ENCODE measurements around the gene OLFML3.

Gene OLFML3

DNA sequence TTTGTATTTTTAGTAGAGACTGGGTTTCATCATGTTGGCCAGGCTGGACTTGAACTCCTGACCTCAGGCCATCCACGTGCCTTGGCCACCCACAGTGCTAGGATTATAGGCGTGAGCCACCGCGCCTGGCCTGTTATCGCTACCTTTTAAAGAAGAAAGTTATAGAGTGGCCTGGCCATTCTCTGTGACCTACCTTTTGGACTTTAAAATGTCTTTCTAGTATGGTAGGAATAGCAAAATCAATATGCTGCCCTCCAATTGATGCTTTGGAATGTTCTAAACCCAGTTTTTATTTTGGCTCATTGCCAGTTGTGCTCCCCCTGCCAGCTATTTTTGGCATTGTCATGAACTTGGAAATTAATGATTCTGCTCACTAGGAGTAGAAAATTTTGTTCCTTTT lies 30.3 kb upstream of the OLFML3 start:
- no peak for DNase-seq (ENCODE audit: low read depth, low spot score)

DNA sequence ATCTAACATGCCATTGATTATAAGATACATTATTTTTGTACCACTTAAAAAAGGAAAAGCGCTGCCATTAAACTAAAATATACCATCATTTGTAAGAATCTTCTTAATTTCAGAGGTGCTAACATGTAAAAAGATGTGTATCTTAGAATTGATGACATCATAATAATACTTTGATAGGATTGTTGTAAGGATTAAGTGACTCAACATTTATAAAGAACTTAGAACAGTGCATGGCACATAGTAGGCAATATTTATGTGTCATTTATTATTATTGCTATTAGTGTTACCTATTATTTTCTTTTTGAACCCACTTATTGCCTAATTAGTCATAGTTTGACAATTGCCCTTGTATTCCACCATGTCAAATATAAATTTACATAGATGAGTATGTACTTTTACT lies 28.4 kb upstream of the OLFML3 start:
- DNase-seq (ENCODE audit: low read depth, low spot score), result no peak

DNA sequence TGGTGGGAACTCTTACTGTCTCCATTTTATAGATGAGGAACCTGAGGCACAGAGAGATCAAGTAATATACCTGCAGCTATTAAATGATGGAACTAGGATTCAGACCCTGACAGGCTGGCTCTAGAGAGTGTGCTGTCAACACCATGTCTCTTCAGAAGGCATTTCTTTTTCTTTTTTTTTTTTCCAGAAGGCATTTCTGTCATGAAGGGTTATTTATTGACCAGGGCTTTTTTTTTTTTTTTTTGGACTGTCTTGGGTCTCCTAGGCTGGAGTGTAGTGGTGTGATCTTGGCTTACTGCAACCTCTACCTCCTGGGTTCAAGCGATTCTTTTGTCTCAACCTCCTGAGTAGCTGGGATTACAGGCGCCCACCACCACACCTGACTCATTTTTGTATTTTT lies 27.6 kb upstream of the OLFML3 start:
- DNase-seq (ENCODE audit: low read depth, low spot score), result no peak

DNA sequence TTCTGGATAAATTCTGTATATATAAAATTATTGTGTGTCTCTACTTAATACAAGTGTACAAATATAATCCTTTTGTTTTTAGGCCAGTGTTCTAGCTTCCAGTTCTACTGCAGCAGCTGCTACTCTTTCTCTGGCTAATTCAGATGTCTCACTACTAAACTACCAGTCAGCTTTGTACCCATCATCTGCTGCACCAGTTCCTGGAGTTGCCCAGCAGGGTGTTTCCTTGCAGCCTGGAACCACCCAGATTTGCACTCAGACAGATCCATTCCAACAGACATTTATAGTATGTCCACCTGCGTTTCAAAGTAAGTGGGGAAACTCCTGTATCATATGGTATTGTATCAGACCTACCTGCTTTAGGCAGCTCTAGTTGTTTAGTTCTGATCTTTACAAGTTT lies 21.3 kb upstream of the OLFML3 start:
- DNase-seq (ENCODE audit: low read depth, low spot score), result no peak

DNA sequence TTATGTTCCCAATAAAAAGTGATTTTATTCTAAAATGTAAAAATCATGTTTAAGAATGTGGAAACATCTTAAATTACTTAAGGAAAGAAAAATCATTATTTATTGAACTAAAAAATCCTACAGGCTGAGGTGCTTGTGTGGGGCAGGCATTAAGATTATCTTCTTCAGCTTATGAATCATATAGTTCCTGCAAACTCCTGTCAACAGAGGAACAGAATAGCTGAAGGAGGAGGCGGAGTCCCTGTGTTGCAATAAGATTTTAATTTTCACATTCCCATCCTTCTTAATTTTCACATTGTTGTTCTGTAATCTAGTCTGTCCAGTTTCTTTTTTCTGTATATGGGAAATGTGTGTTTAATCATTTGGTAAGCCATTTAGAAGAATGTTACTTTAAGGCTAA lies 20.6 kb upstream of the OLFML3 start:
- no peak for DNase-seq (ENCODE audit: low read depth, low spot score)

DNA sequence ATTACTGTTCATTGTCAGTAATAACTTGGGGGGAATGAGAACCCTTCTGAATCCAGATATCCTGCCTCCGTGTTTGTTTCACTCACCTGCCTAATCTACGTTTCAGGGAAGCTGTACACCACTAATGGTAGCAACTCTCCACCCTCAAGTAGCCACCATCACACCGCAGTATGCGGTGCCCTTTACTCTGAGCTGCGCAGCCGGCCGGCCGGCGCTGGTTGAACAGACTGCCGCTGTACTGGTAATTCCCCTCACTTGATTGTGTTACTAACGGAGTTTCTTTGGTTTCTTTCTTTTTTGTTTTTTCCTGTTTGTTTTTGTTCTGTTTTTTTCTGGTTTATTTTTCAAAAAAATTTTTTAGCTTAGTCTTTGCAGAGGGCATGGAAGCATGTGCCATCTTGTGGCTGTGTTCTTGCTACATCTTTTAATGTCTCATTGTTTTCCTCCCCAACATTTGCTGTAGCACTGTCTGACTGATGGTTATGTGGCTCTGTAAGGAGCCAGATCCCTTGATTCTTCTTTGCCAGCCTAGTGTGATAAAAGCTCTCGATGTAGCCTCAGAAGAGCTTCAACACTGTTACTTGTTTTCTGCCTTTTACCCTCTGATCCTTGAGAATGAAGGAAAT lies 15.9 kb upstream of the OLFML3 start:
- no peak for DNase-seq (ENCODE audit: low read depth, low spot score)

DNA sequence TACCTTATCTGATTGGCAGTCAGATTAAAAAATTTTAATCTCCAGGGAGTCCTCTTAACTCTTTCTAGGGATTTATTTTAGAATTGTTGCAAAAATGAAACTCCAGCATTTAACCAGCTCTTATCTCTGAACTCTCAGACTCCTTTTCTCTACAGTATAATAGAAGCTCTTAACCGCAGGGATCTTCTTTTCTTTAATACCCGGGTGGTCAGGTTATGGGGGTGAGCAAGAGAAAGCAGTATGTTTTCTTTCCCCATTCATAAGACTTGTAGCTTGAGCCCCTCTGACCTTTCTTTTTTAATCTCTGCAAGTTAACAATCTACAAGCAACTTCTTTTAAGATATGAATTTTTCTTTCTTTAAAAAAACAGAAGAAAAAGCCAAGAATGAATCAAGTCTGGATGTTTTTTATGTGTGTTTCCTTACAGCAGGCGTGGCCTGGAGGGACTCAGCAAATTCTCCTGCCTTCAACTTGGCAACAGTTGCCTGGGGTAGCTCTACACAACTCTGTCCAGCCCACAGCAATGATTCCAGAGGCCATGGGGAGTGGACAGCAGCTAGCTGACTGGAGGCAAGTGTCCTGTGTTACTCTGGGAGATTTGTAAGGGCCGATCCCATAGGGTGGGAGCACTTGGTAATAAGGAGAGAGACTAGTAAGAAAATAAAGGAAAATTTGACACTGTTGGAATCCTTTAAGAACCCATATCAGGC lies 13.4 kb upstream of the OLFML3 start:
- DNase-seq (ENCODE audit: low read depth, low spot score), result no peak

DNA sequence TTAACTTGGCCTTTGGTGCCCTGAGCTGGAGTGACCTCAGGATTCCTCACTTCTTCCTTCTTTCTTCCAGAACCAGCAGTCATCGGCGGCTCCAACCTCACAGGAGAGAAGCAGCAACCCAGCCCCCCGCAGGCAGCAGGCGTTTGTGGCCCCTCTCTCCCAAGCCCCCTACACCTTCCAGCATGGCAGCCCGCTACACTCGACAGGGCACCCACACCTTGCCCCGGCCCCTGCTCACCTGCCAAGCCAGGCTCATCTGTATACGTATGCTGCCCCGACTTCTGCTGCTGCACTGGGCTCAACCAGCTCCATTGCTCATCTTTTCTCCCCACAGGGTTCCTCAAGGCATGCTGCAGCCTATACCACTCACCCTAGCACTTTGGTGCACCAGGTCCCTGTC lies 6.3 kb upstream of the OLFML3 start:
- DNase-seq (ENCODE audit: low read depth, low spot score), result no peak

DNA sequence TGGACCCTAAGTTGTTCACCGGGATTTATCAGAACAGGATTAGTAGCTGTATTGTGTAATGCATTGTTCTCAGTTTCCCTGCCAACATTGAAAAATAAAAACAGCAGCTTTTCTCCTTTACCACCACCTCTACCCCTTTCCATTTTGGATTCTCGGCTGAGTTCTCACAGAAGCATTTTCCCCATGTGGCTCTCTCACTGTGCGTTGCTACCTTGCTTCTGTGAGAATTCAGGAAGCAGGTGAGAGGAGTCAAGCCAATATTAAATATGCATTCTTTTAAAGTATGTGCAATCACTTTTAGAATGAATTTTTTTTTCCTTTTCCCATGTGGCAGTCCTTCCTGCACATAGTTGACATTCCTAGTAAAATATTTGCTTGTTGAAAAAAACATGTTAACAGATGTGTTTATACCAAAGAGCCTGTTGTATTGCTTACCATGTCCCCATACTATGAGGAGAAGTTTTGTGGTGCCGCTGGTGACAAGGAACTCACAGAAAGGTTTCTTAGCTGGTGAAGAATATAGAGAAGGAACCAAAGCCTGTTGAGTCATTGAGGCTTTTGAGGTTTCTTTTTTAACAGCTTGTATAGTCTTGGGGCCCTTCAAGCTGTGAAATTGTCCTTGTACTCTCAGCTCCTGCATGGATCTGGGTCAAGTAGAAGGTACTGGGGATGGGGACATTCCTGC lies 3.9 kb upstream of the OLFML3 start:
- DNase-seq (ENCODE audit: low read depth, low spot score), result no peak

DNA sequence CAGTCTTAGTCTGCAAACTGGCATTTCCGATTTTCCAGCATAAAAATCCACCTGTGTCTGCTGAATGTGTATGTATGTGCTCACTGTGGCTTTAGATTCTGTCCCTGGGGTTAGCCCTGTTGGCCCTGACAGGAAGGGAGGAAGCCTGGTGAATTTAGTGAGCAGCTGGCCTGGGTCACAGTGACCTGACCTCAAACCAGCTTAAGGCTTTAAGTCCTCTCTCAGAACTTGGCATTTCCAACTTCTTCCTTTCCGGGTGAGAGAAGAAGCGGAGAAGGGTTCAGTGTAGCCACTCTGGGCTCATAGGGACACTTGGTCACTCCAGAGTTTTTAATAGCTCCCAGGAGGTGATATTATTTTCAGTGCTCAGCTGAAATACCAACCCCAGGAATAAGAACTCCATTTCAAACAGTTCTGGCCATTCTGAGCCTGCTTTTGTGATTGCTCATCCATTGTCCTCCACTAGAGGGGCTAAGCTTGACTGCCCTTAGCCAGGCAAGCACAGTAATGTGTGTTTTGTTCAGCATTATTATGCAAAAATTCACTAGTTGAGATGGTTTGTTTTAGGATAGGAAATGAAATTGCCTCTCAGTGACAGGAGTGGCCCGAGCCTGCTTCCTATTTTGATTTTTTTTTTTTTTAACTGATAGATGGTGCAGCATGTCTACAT lies 2.5 kb upstream of the OLFML3 start:
- DNase-seq (ENCODE audit: low read depth, low spot score), result peak; percentile 62

DNA sequence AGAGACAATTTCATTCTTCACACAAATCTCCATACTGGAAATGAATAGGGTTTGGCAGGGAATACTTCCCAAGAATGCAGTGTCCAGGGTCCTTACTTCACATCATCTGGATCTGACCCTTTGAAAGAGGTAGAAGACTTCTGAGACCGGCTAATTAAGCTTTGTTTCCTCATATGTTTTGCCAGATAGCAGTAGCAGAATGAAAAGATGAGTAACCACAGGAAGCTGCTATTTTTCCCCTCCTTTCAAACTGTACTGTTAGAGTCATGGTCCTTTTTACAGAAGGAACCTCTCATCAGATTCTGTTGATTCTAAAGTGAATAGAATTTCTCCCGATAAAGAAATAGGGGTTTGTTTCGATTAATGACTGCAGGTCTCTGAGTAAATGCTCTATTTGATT lies 1.4 kb upstream of the OLFML3 start:
- DNase-seq (ENCODE audit: low read depth, low spot score), result no peak

DNA sequence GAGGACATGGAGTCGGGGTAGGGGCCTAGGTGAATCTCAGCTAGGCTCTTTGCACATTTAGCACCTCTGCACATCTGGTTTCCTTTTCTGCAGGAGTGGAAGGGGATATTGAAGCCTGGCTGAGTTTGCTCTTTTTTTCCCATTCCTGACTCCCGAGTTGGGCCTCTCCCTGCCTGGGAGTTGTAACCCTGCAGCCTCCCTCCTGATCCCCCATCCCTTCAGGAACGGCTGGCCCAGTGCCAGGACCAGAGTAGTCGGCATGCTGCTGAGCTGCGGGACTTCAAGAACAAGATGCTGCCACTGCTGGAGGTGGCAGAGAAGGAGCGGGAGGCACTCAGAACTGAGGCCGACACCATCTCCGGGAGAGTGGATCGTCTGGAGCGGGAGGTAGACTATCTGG lies 836 bp downstream of the OLFML3 start:
- no peak for DNase-seq (ENCODE audit: low read depth, low spot score)

DNA sequence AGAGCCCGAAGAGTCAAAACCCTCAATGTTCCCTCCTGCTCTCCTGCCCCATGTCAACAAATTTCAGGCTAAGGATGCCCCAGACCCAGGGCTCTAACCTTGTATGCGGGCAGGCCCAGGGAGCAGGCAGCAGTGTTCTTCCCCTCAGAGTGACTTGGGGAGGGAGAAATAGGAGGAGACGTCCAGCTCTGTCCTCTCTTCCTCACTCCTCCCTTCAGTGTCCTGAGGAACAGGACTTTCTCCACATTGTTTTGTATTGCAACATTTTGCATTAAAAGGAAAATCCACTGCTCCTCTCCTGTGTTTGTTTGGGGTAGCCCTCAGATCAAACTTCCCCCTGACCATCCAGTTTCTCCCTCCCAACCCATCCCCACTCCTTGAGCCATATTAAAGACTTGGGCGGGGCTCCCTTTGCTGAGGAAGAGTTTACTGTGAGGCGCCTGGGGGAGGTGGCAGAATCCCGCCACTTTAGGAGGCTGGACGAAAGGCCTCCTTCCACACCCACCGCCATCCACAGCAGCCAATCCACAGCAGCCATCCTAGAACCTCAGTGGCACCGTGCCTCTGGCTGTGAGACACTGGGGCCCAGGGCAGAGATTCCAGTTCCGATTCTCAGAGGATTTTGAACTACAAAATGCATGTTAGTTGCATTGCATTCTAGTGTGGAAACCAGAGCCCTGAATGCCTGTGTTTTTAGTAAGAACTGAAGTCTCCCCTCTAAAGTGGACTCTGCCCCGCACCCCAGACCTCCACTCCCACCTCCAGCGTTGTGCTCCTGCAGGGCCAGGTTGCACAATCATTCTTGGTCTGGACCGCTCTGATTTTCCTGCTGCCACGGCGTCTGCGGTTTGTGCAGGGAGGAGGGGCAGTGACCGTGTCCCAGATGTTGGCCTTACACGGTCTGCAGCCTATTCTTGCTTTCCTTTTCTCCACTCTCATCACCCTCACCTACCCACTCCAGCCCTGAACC lies 3.0 kb downstream of the OLFML3 start:
- DNase-seq (ENCODE audit: low read depth, low spot score), result peak; percentile 79

DNA sequence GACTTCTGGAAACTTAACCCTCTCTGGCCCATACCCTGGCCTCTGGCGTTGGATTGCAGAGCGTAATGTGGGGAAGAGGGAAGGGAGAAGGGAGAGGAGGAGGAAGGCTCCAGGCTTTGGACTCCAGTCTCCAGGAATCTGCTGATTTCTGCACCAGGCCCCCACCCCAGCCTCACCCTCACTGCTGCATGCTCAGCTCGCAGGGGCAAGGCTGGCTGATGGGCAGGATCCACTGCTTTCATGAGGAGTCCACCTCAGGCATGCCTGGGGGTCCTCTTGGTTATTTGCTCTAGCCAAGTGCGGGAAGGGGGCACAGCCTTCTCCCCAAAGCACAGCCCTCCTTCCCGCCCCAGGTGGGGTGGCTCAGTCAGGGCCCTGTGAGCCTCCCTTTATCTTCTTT lies 3.7 kb downstream of the OLFML3 start:
- no peak for DNase-seq (ENCODE audit: low read depth, low spot score)

DNA sequence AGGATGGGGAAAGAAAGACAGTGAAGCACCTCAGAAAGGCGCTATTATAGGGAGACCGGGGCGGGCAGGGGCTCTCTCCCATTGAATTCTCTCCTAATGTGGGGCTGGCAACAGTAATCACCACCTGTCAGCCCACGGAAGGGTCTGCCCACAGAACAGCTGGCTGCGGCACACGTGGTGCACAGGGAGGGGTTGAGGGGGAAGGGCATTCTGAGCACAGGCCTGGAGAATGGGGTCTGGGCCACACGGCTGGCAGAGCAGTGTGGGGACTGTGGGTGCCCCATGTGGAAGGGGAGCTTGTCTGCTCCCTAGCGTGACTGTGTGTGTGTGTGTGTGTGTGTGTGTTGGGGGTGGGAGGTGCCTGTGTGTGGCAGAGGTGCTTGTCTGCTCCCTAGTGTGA lies 4.1 kb downstream of the OLFML3 start:
- DNase-seq (ENCODE audit: low read depth, low spot score), result no peak

DNA sequence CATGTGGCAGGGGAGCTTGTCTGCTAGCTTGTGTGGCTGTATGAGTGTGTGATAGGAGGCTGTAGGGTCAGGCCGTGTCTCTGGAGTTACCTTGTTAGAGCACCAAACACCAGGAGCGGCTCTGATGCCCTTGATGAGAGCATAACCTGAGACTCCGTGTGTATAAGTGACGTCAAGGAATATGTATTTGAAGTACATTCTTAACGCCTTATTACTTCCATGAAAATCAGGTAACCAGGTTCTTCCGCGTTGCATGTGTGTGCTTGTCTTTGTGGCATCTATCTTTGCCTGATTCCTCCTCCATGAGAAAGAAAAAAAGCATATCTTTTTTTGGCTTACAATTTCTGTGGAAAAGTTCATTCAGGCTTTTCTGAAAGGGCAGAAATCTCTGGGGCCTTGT lies 4.6 kb downstream of the OLFML3 start:
- DNase-seq (ENCODE audit: low read depth, low spot score), result no peak

DNA sequence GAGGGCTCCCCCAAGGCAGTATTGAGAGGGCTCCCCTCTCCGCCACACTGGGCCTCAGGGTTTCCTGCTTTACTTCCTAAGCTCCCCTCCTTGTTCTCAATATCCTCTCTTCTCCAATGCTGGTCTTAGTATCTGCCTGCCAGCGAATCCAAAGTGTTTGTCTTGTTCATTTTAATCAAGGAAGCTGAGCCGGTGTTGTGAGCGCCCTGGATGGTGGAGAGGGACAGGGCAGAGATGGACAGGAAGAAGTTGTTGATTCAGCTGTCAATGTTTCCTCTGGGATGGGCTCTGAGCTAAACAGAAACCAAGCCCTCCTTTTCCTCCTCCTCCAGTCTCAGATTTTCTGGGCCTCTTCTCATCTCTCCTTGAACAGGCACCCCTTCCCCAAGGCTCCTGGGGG lies 5.4 kb downstream of the OLFML3 start:
- no peak for DNase-seq (ENCODE audit: low read depth, low spot score)

DNA sequence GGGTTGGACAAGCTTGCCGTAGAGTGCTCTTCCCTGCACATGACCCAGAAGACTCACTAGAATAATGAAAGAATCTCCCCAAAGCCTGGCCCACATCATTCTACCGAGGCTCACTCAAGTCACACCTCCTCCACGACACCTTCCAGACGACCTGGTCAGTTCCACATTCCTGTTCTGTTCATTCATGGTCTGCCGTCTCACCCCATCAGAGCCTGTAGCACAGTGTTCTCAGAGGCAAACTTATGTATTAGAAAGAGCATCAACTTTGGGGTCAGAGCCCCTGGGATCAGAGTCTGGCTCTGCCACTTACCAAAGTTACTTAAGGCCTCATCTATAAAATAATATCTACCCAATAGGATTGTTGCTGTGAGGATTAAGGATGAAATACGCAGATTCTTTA lies 7.5 kb downstream of the OLFML3 start:
- DNase-seq (ENCODE audit: low read depth, low spot score), result no peak

DNA sequence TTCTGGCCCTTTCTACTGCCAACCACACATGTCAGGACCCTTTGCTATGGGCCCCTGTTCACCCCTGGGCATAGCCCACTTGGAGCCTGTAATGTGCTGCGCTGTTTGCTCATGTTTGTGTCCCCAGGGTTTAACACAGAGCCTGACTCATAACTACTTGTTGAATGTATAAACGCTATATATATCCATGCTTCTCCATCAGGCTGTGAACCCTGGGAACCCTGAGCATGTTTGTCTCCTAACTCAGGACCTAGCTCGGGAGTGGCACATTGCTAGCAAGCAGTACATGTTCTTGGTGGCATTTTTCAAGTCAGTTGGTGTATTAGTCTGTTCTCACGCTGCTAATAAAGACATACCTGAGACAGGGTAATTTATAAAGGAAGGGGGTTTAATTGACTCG lies 8.0 kb downstream of the OLFML3 start:
- no peak for DNase-seq (ENCODE audit: low read depth, low spot score)

DNA sequence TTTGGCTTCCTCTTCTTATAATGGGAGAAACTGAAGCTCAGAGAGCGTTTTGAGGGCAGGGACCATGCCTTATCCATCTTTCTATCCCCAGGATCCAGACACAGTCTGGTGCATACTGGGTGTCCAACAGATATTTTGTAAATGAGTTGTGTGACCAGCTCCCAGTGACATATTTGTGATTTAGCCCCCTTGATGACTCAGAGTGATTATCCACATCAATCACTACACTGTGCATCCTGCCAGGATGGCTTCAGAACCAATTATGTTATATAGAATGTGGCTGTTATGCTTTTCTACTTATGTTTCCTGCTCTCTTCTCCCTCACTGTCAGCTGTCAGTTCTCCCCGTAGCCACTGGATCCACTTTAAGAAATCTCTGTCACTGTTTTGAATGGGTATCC lies 11.3 kb downstream of the OLFML3 start:
- DNase-seq (ENCODE audit: low read depth, low spot score), result no peak

DNA sequence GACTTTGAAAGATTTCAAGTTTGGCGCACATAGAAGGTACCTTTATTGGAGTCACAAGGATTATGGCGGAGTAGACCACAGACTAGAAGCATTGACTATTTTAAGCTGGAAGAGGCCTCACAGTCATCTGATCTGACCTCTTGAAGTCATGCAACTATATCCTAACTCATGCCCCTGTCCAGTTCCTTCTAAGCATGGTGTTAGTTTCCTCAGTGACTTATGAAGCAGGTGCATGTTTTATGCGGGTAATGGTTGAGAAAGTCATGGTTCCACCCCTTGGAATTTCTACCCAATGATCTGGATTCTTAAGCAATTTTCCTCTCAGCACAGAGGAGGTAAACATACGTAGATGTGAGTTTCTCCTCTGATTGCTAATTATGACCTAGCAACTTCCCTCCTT lies 11.7 kb downstream of the OLFML3 start:
- no peak for DNase-seq (ENCODE audit: low read depth, low spot score)
